CD4-positive, alpha-beta memory T cell (primary cell): ENCODE results near the gene DNAJC6. TPM values are rescaled to one million over a fixed set of nuclear protein-coding genes. Genes with fewer than 3 reads are reported as not detected.
A peak's percentile ranks its signal among the peaks of the same experiment; 100 is the strongest.

Source experiments
- CTCF ChIA-PET: fragments of 350-600 bp; sonication (Branson Sonifier 250); formaldehyde crosslinking; loops from one replicate; lab custom pipeline; 2021; ENCODE audit warnings: inconsistent platforms; ENCODE audit not compliant: partially characterized antibody; lab: Charles Lee
- POLR2A ChIA-PET: fragments of 350-600 bp; sonication (Branson Sonifier 250); formaldehyde crosslinking; loops from one replicate; lab custom pipeline; 2021; ENCODE audit not compliant: partially characterized antibody; lab: Charles Lee
- DNase-seq, 5 donors: peaks; one replicate each; pipeline versions ENCODE4 v3.0.0 to v3.0.0-alpha.2; 2020 to 2022; ENCODE audit warnings: mixed read lengths in 1 of 5
- H3K27ac ChIP-seq: one replicate; pipeline ENCODE4 v1.7.0; 2013; ENCODE audit warnings: low read depth, low read length
- H3K27me3 ChIP-seq: 2 replicates; pipeline ENCODE4 v1.7.0; 2013; ENCODE audit warnings: mild to moderate bottlenecking, low read length, moderate library complexity; ENCODE audit not compliant: insufficient read depth
- H3K36me3 ChIP-seq: 2 replicates; pipeline ENCODE4 v1.7.0; 2013; ENCODE audit warnings: mild to moderate bottlenecking, low read length, moderate library complexity; ENCODE audit not compliant: insufficient read depth
- H3K4me1 ChIP-seq: 2 replicates; pipeline ENCODE4 v1.7.0; 2013; ENCODE audit warnings: mild to moderate bottlenecking, low read length, moderate library complexity; ENCODE audit not compliant: insufficient read depth
- H3K4me3 ChIP-seq, 2 donors: one replicate each; pipeline ENCODE4 v1.7.0; 2013; ENCODE audit warnings: low read length in 2 of 2, mild to moderate bottlenecking in 1 of 2
- H3K9me3 ChIP-seq, 2 donors: one replicate each; pipeline ENCODE4 v1.7.0; 2013; ENCODE audit warnings: low read length in 2 of 2, control low read depth in 1 of 2; ENCODE audit not compliant: control insufficient read depth in 1 of 2
- H3K27ac Mint-ChIP-seq, 7 donors: one replicate each; pipeline ENCODE4 v1.8.0; 2020 to 2021; ENCODE audit warnings: mixed read lengths in 7 of 7, mild to moderate bottlenecking in 6 of 7, inconsistent platforms in 3 of 7, moderate library complexity in 3 of 7
- H3K27me3 Mint-ChIP-seq, 2 donors: one replicate each; pipeline ENCODE4 v1.8.0; 2020 to 2021; ENCODE audit warnings: mixed read lengths in 2 of 2
- H3K36me3 Mint-ChIP-seq, 2 donors: one replicate each; pipeline ENCODE4 v1.8.0; 2020 to 2021; ENCODE audit warnings: mixed read lengths in 2 of 2, inconsistent platforms in 1 of 2, mild to moderate bottlenecking in 1 of 2
- H3K4me1 Mint-ChIP-seq, 4 donors: one replicate each; pipeline ENCODE4 v1.8.0; 2020 to 2021; ENCODE audit warnings: mixed read lengths in 4 of 4, mild to moderate bottlenecking in 1 of 4
- H3K4me3 Mint-ChIP-seq, 8 donors: one replicate each; pipeline ENCODE4 v1.8.0; 2020 to 2021; ENCODE audit warnings: mixed read lengths in 8 of 8, mild to moderate bottlenecking in 7 of 8, moderate library complexity in 6 of 8, inconsistent platforms in 3 of 8
- H3K9me3 Mint-ChIP-seq, 8 donors: one replicate each; pipeline ENCODE4 v1.8.0; 2020 to 2021; ENCODE audit warnings: mixed read lengths in 8 of 8, mild to moderate bottlenecking in 5 of 8, inconsistent platforms in 3 of 8, moderate library complexity in 1 of 8
- intact Hi-C: fragments of 100-400 bp; cut with micrococcal nuclease; formaldehyde crosslinking; loops from one replicate; pipeline ENCODE4 v1.15.1; 2023
- polyA plus RNA-seq, 2 donors: library from polyadenylated mRNA; unstranded; fragments of 300-500 nt; fragmentation: Illumina TruSeq; gene quantifications; one replicate each; pipeline ENCODE4 v1.2.3, GENCODE V29; 2021
- total RNA-seq, 2 experiments: library from RNA; stranded (reverse); gene quantifications; one replicate each; pipeline ENCODE4 v1.2.3, GENCODE V29; 2021

The DNAJC6 gene
- total RNA-seq (1 to 10 TPM; 3.6 to 4.3 TPM), polyA plus RNA-seq (under 1 TPM; 0.35 to 0.78 TPM)

GRCh38 chr1:65309304-65310077 is at the start of gene DNAJC6:
Gene DNAJC6 (plus strand): TSS chr1:65309543. CDS start chr1:65309746, 203 bp downstream.
- POLR2A ChIA-PET: interaction anchor here (1.0 to 1.3 kb wide), 2 partner anchors 54 to 111 kb away, joined by 3 read pairs; partner anchors contain the start of genes LEPR and LEPROT

GRCh38 chr1:65259816-65260215 is 49.5 kb upstream of the DNAJC6 start:
- Histone ChIP-seq H3K27me3 (no peaks in the 10 kb centered on the region), H3K27ac (no peak overlapping the region), H3K4me3 (no peak overlapping the region), H3K36me3 (no peaks in the 10 kb centered on the region), H3K9me3 (no peaks in the 10 kb centered on the region), H3K4me1 (peaks cover 9% of the 10 kb centered on the region)
- H3K9me3 Mint-ChIP-seq: peaks cover 0 to 1% (median 0%) of the 10 kb centered on the region in 8 donors
- POLR2A ChIA-PET: no interaction called here
- H3K4me1 Mint-ChIP-seq: peaks cover 10 to 24% (median 13%) of the 10 kb centered on the region in 4 donors
- H3K4me3 Mint-ChIP-seq: no peak overlapping the region
- intact Hi-C loops: loop anchor here (10.0 kb wide), 3 partner anchors 985 to 1735 kb away; partner anchors contain the start of genes EFCAB7 and ITGB3BP
- H3K36me3 Mint-ChIP-seq: peaks cover 0 to 3% of the 10 kb centered on the region in 2 donors
- no peak overlapping the region for H3K27ac Mint-ChIP-seq
- CTCF ChIA-PET: no interaction called here
- H3K27me3 Mint-ChIP-seq: peaks cover 2 to 4% of the 10 kb centered on the region in 2 donors
- DNase-seq: no peak

More at GRCh38 chr1:65309304-65310077, at the start of gene DNAJC6:
- peak in 4 of 5 donors; percentile 22 to 26 (median 24) for DNase-seq
- H3K27ac ChIP-seq: no peak within 1 kb of the TSS
- peaks cover 35 to 40% of the 10 kb centered on the region in 2 donors for H3K27me3 Mint-ChIP-seq
- H3K4me3 Mint-ChIP-seq: peak within 1 kb of the TSS in 7 of 8 donors; percentile 29 to 86 (median 65)
- intact Hi-C loops: no loop called here
- H3K27ac Mint-ChIP-seq: no peak within 1 kb of the TSS
- H3K4me1 ChIP-seq: no peaks in the 10 kb centered on the region
- peaks cover 8% of the 10 kb centered on the region for H3K27me3 ChIP-seq
- CTCF ChIA-PET: interaction anchor here (0.7 kb wide), 1 partner anchor 713 kb away, joined by 3 read pairs; no protein-coding TSS in a partner anchor
- H3K36me3 ChIP-seq: no peaks in the 10 kb centered on the region
- H3K36me3 Mint-ChIP-seq: peaks cover 0 to 6% of the 10 kb centered on the region in 2 donors
- peaks cover 0 to 9% (median 2%) of the 10 kb centered on the region in 8 donors for H3K9me3 Mint-ChIP-seq
- H3K9me3 ChIP-seq: no peaks in the 10 kb centered on the region
- H3K4me1 Mint-ChIP-seq: peaks cover 2 to 15% (median 6%) of the 10 kb centered on the region in 4 donors
- H3K4me3 ChIP-seq: no peak within 1 kb of the TSS

GRCh38 chr1:65260851-65261473 is 48.4 kb upstream of the DNAJC6 start:
- ChIA-PET POLR2A (no interaction called here), CTCF (no interaction called here)
- intact Hi-C loops: no loop called here
- Histone ChIP-seq H3K36me3 (no peaks in the 10 kb centered on the region), H3K27me3 (peaks cover 2% of the 10 kb centered on the region), H3K4me3 (no peak overlapping the region), H3K27ac (no peak overlapping the region), H3K4me1 (peaks cover 10% of the 10 kb centered on the region), H3K9me3 (no peaks in the 10 kb centered on the region)
- Mint-ChIP-seq H3K27me3 (peaks cover 1 to 5% of the 10 kb centered on the region in 2 donors), H3K4me3 (no peak overlapping the region), H3K4me1 (peaks cover 6 to 13% (median 7%) of the 10 kb centered on the region in 4 donors), H3K36me3 (no peaks in the 10 kb centered on the region), H3K27ac (no peak overlapping the region), H3K9me3 (no peaks in the 10 kb centered on the region)
- no peak for DNase-seq

GRCh38 chr1:65263286-65263685 is 46.1 kb upstream of the DNAJC6 start:
- intact Hi-C loops: no loop called here
- Mint-ChIP-seq H3K27ac (no peak overlapping the region), H3K9me3 (no peaks in the 10 kb centered on the region), H3K27me3 (peaks cover 10 to 11% of the 10 kb centered on the region in 2 donors), H3K36me3 (no peaks in the 10 kb centered on the region), H3K4me1 (peaks cover 10 to 19% (median 12%) of the 10 kb centered on the region in 4 donors), H3K4me3 (no peak overlapping the region)
- Histone ChIP-seq H3K4me1 (peaks cover 15% of the 10 kb centered on the region), H3K9me3 (no peaks in the 10 kb centered on the region), H3K36me3 (no peaks in the 10 kb centered on the region), H3K27me3 (peaks cover 4% of the 10 kb centered on the region), H3K4me3 (no peak overlapping the region), H3K27ac (no peak overlapping the region)
- POLR2A ChIA-PET: interaction anchor here (0.6 kb wide), 1 partner anchor 8 kb away, joined by 3 read pairs; no protein-coding TSS in a partner anchor
- no peak for DNase-seq
- CTCF ChIA-PET: interaction anchor here (0.6 to 1.5 kb wide), 3 partner anchors 8 to 162 kb away, joined by 3 to 4 read pairs (median 3); no protein-coding TSS in a partner anchor

GRCh38 chr1:65264197-65264929 is 45.0 kb upstream of the DNAJC6 start:
- H3K4me1 ChIP-seq: peaks cover 15% of the 10 kb centered on the region
- no peak for DNase-seq
- Mint-ChIP-seq H3K36me3 (no peaks in the 10 kb centered on the region), H3K27ac (peak overlapping the region in 2 of 7 donors; percentile 39), H3K9me3 (no peaks in the 10 kb centered on the region), H3K4me1 (peaks cover 10 to 19% (median 12%) of the 10 kb centered on the region in 4 donors), H3K27me3 (peaks cover 10 to 12% of the 10 kb centered on the region in 2 donors), H3K4me3 (peak overlapping the region; percentile 10 to 79 (median 38))
- ChIA-PET POLR2A (interaction anchor here (0.7 kb wide), 1 partner anchor 10 kb away, joined by 4 read pairs; no protein-coding TSS in a partner anchor), CTCF (interaction anchor here (1.2 kb wide), 1 partner anchor 10 kb away, joined by 4 read pairs; no protein-coding TSS in a partner anchor)
- no peaks in the 10 kb centered on the region for H3K9me3 ChIP-seq
- no peak overlapping the region for H3K27ac ChIP-seq
- H3K4me3 ChIP-seq: no peak overlapping the region
- H3K27me3 ChIP-seq: peaks cover 4% of the 10 kb centered on the region
- no peaks in the 10 kb centered on the region for H3K36me3 ChIP-seq
- intact Hi-C loops: loop anchor here (2.0 kb wide), 1 partner anchor 156 kb away; the partner anchor contains the start of genes LEPR and LEPROT

GRCh38 chr1:65265296-65265650 is 44.1 kb upstream of the DNAJC6 start:
- H3K27ac Mint-ChIP-seq: no peak overlapping the region
- peak overlapping the region; percentile 68 to 80 (median 74) for H3K4me3 Mint-ChIP-seq
- peaks cover 8 to 15% (median 12%) of the 10 kb centered on the region in 4 donors for H3K4me1 Mint-ChIP-seq
- no peaks in the 10 kb centered on the region for H3K36me3 Mint-ChIP-seq
- CTCF ChIA-PET: no interaction called here
- H3K27ac ChIP-seq: no peak overlapping the region
- POLR2A ChIA-PET: interaction anchor here (0.7 to 1.4 kb wide), 2 partner anchors 11 kb away, joined by 4 to 16 read pairs; no protein-coding TSS in a partner anchor
- peaks cover 4% of the 10 kb centered on the region for H3K27me3 ChIP-seq
- peaks cover 15% of the 10 kb centered on the region for H3K4me1 ChIP-seq
- DNase-seq: no peak
- intact Hi-C loops: loop anchor here (1.0 to 2.0 kb wide), 2 partner anchors 11 to 156 kb away; partner anchors contain the start of genes LEPR and LEPROT
- H3K9me3 ChIP-seq: no peaks in the 10 kb centered on the region
- peak overlapping the region in 1 of 2 donors; percentile 46 for H3K4me3 ChIP-seq
- no peaks in the 10 kb centered on the region for H3K9me3 Mint-ChIP-seq
- H3K36me3 ChIP-seq: no peaks in the 10 kb centered on the region
- H3K27me3 Mint-ChIP-seq: peaks cover 13 to 15% of the 10 kb centered on the region in 2 donors
